ENCODE results near the gene APELA.
A peak's percentile ranks its signal among the peaks of the same experiment; 100 is the strongest.
"Not testable (repeated sequence)": the region's sequence is repeated elsewhere in the genome, so short reads cannot be mapped to it uniquely, and the experiment has no call there.

The APELA gene

GRCh38 chr4:164902608-164903007 lies 25.6 kb downstream of the APELA start:
- Histone ChIP-seq H3K27me3 (ENCODE audit: insufficient read depth, poor library complexity, severe bottlenecking) (no peaks in the 10 kb centered on the region), H3K27ac (replicated peaks) (no peak overlapping the region), H3K4me3 (replicated peaks; ENCODE audit: insufficient read depth, low read length) (no peak overlapping the region)
- no peak for DNase-seq (ENCODE audit: low read depth in 1 of 2, low spot score in 1 of 2)
- TF ChIP-seq CTCF (IDR thresholded peaks at IDR 0.05; ENCODE audit: insufficient read depth, low read length) (no peak), REST (IDR thresholded peaks at IDR 0.05; ENCODE audit: insufficient replicate concordance, low read depth) (no peak), POLR2AphosphoS5 (IDR thresholded peaks at IDR 0.05; ENCODE audit: low read depth) (no peak), SPI1 (IDR thresholded peaks at IDR 0.05; ENCODE audit: borderline replicate concordance, low read depth) (no peak), GABPA (IDR thresholded peaks at IDR 0.05; ENCODE audit: low read depth) (no peak)

- H3K27me3 ChIP-seq (ENCODE audit: insufficient read depth, poor library complexity, severe bottlenecking): no peaks in the 10 kb centered on the region
- TF ChIP-seq POLR2AphosphoS5 (IDR thresholded peaks at IDR 0.05; ENCODE audit: low read depth) (no peak), SPI1 (IDR thresholded peaks at IDR 0.05; ENCODE audit: borderline replicate concordance, low read depth) (no peak)
- no peak for DNase-seq (ENCODE audit: low read depth in 1 of 2, low spot score in 1 of 2)
- no peak overlapping the region for H3K27ac ChIP-seq (replicated peaks)
- no peak overlapping the region for H3K4me3 ChIP-seq (replicated peaks; ENCODE audit: insufficient read depth, low read length)
These were observed 27.4 kb downstream of the APELA start for GRCh38 chr4:164904336-164904735.

- TF ChIP-seq GABPA (IDR thresholded peaks at IDR 0.05; ENCODE audit: low read depth) (no peak), REST (IDR thresholded peaks at IDR 0.05; ENCODE audit: insufficient replicate concordance, low read depth) (no peak), SPI1 (IDR thresholded peaks at IDR 0.05; ENCODE audit: borderline replicate concordance, low read depth) (no peak), POLR2AphosphoS5 (IDR thresholded peaks at IDR 0.05; ENCODE audit: low read depth) (no peak), CTCF (IDR thresholded peaks at IDR 0.05; ENCODE audit: insufficient read depth, low read length) (no peak)
- DNase-seq (ENCODE audit: low read depth in 1 of 2, low spot score in 1 of 2): peak in 1 of 2 experiments; percentile 13
- Histone ChIP-seq H3K27ac (replicated peaks) (no peak overlapping the region), H3K27me3 (ENCODE audit: insufficient read depth, poor library complexity, severe bottlenecking) (no peaks in the 10 kb centered on the region), H3K4me3 (replicated peaks; ENCODE audit: insufficient read depth, low read length) (no peak overlapping the region)
These were observed 28.0 kb downstream of the APELA start for GRCh38 chr4:164904941-164905340.

- no peak for TF ChIP-seq CTCF (IDR thresholded peaks at IDR 0.05; ENCODE audit: insufficient read depth, low read length)
- TF ChIP-seq POLR2AphosphoS5 (IDR thresholded peaks at IDR 0.05; ENCODE audit: low read depth): no peak
- TF ChIP-seq GABPA (IDR thresholded peaks at IDR 0.05; ENCODE audit: low read depth): no peak
- TF ChIP-seq REST (IDR thresholded peaks at IDR 0.05; ENCODE audit: insufficient replicate concordance, low read depth): no peak
- no peak for TF ChIP-seq SPI1 (IDR thresholded peaks at IDR 0.05; ENCODE audit: borderline replicate concordance, low read depth)
- H3K27ac ChIP-seq (replicated peaks): no peak overlapping the region
- H3K4me3 ChIP-seq (replicated peaks; ENCODE audit: insufficient read depth, low read length): no peak overlapping the region
- no peak for DNase-seq (ENCODE audit: low read depth in 1 of 2, low spot score in 1 of 2)
- H3K27me3 ChIP-seq (ENCODE audit: insufficient read depth, poor library complexity, severe bottlenecking): no peaks in the 10 kb centered on the region
These were observed 29.4 kb downstream of the APELA start for GRCh38 chr4:164906368-164906767.

GRCh38 chr4:164913506-164913905 lies 36.5 kb downstream of the APELA start:
- not testable (repeated sequence) for H3K4me3 ChIP-seq (replicated peaks; ENCODE audit: insufficient read depth, low read length); DNase-seq (ENCODE audit: low read depth in 1 of 2, low spot score in 1 of 2); H3K27ac ChIP-seq (replicated peaks); H3K27me3 ChIP-seq (ENCODE audit: insufficient read depth, poor library complexity, severe bottlenecking)

Data from HL-60 (cell line).